ENCODE measurements around the gene FAM98A.

FAM98A gene

GRCh38 chr2:33595385-33595784 is 3.7 kb downstream of the FAM98A start:
- no peak for DNase-seq

GRCh38 chr2:33589444-33589843 is 9.7 kb downstream of the FAM98A start:
- DNase-seq = no peak

GRCh38 chr2:33588232-33588631 is 10.9 kb downstream of the FAM98A start:
- DNase-seq = no peak

GRCh38 chr2:33586766-33587165 is 12.3 kb downstream of the FAM98A start:
- no peak for DNase-seq

GRCh38 chr2:33583194-33583938 is 15.7 kb downstream of the FAM98A start:
- no peak for DNase-seq

GRCh38 chr2:33581872-33582271 is 17.2 kb downstream of the FAM98A start:
- DNase-seq = no peak

- DNase-seq = no peak
Observed at GRCh38 chr2:33579227-33579626, 19.9 kb downstream of the FAM98A start.

- DNase-seq = no peak
Observed at GRCh38 chr2:33577668-33578067, 21.4 kb downstream of the FAM98A start.

- no peak for DNase-seq
Observed at GRCh38 chr2:33577084-33577483, 22.0 kb downstream of the FAM98A start.

GRCh38 chr2:33573657-33574056 is 25.4 kb downstream of the FAM98A start:
- no peak for DNase-seq

- no peak for DNase-seq
Observed at GRCh38 chr2:33570681-33571080, 28.4 kb downstream of the FAM98A start.

- DNase-seq = no peak
Observed at GRCh38 chr2:33561872-33562271, 37.2 kb downstream of the FAM98A start.

- no peak for DNase-seq
Observed at GRCh38 chr2:33560017-33560416, 39.1 kb downstream of the FAM98A start.

GRCh38 chr2:33559328-33559727 is 39.8 kb downstream of the FAM98A start:
- no peak for DNase-seq

- DNase-seq = no peak
Observed at GRCh38 chr2:33555681-33556080, 43.4 kb downstream of the FAM98A start.

GRCh38 chr2:33552758-33553461 is 46.2 kb downstream of the FAM98A start:
- DNase-seq = no peak

GRCh38 chr2:33550206-33550605 is 48.9 kb downstream of the FAM98A start:
- DNase-seq = no peak

GRCh38 chr2:33541243-33541642 is 57.9 kb downstream of the FAM98A start:
- DNase-seq = no peak

GRCh38 chr2:33535421-33535820 is 63.7 kb downstream of the FAM98A start:
- DNase-seq = no peak

All from effector CD8-positive, alpha-beta T cell (primary cell).